Astrocyte of the hippocampus (primary cell): ENCODE measurements around the gene ZNF605.
"Not testable (repeated sequence)": the region's sequence is repeated elsewhere in the genome, so short reads cannot be mapped to it uniquely, and the experiment has no call there.

Source experiments
- DNase-seq: peaks from one replicate; pipeline ENCODE4 v3.0.0; 2011; ENCODE audit warnings: low read depth, low spot score

ZNF605 gene

GRCh38 chr12:132956011-132956788, at the start of gene ZNF605:
ZNF605 (minus strand) TSS chr12:132956306; CDS start chr12:132945635, 10,671 bp downstream.
- peak; percentile 97 for DNase-seq

GRCh38 chr12:132998741-132999140, 42.6 kb upstream of the ZNF605 start:
- no peak for DNase-seq

GRCh38 chr12:132986885-132987225, 30.7 kb upstream of the ZNF605 start:
- DNase-seq, result peak; percentile 48

- peak; percentile 98 for DNase-seq
Observed at GRCh38 chr12:132986001-132986884, 30.1 kb upstream of the ZNF605 start, which contains the start of gene ZNF26. ZNF26 (plus strand) TSS chr12:132986367; CDS start chr12:132986841, 474 bp downstream.

GRCh38 chr12:132976870-132977269, 20.8 kb upstream of the ZNF605 start:
- not testable (repeated sequence) for DNase-seq

GRCh38 chr12:132972374-132972773, 16.3 kb upstream of the ZNF605 start:
- DNase-seq, result no peak

GRCh38 chr12:132967736-132968135, 11.6 kb upstream of the ZNF605 start:
- no peak for DNase-seq

- no peak for DNase-seq
Observed at GRCh38 chr12:132966676-132967415, 10.7 kb upstream of the ZNF605 start.

GRCh38 chr12:132965796-132966195, 9.7 kb upstream of the ZNF605 start:
- no peak for DNase-seq

- DNase-seq, result not testable (repeated sequence)
Observed at GRCh38 chr12:132963947-132964346, 7.8 kb upstream of the ZNF605 start.

GRCh38 chr12:132961790-132962189, 5.7 kb upstream of the ZNF605 start:
- DNase-seq, result not testable (repeated sequence)

GRCh38 chr12:132955094-132956010, 754 bp downstream of the ZNF605 start:
- DNase-seq, result peak; percentile 76

GRCh38 chr12:132954471-132955048, 1.5 kb downstream of the ZNF605 start:
- DNase-seq, result no peak

GRCh38 chr12:132953771-132954170, 2.3 kb downstream of the ZNF605 start:
- no peak for DNase-seq

- no peak for DNase-seq
Observed at GRCh38 chr12:132953163-132953425, 3.0 kb downstream of the ZNF605 start.

GRCh38 chr12:132952371-132953162, 3.5 kb downstream of the ZNF605 start:
- DNase-seq, result no peak

- no peak for DNase-seq
Observed at GRCh38 chr12:132951649-132952048, 4.5 kb downstream of the ZNF605 start.

- DNase-seq, result no peak
Observed at GRCh38 chr12:132950844-132951535, 5.1 kb downstream of the ZNF605 start.
